GM18909 (cell line): ENCODE measurements around the gene INSL3.

ENCODE experiments used
- ATAC-seq: cut with Tn5 transposase; IDR thresholded peaks from one replicate; pipeline ENCODE4 v1.9.1; 2021; ENCODE audit warnings: mild to moderate bottlenecking; ENCODE audit not compliant: unreplicated experiment, poor library complexity

The INSL3 gene

GRCh38 chr19:17847538-17848366 lies 26.4 kb upstream of the INSL3 start, which contains the start of gene JAK3:
Gene JAK3, minus strand, starts transcription at chr19:17847982. Its CDS starts 3,565 bp downstream, at chr19:17844417.
- peak; percentile 51 for ATAC-seq

- ATAC-seq: no peak
Observed at GRCh38 chr19:17846146-17846545, 24.8 kb upstream of the INSL3 start.

- no peak for ATAC-seq
Observed at GRCh38 chr19:17843908-17844490, 22.7 kb upstream of the INSL3 start.

- ATAC-seq: no peak
Observed at GRCh38 chr19:17843292-17843827, 22.0 kb upstream of the INSL3 start.

GRCh38 chr19:17842663-17843291 lies 21.5 kb upstream of the INSL3 start:
- no peak for ATAC-seq

GRCh38 chr19:17841810-17842662 lies 20.7 kb upstream of the INSL3 start:
- ATAC-seq: no peak

GRCh38 chr19:17841371-17841809 lies 20.1 kb upstream of the INSL3 start:
- no peak for ATAC-seq

GRCh38 chr19:17840019-17840418 lies 18.7 kb upstream of the INSL3 start:
- ATAC-seq: no peak

- no peak for ATAC-seq
Observed at GRCh38 chr19:17837972-17838371, 16.7 kb upstream of the INSL3 start.

GRCh38 chr19:17836530-17836929 lies 15.2 kb upstream of the INSL3 start:
- ATAC-seq: no peak

GRCh38 chr19:17835182-17836006 lies 14.1 kb upstream of the INSL3 start:
- no peak for ATAC-seq

GRCh38 chr19:17834350-17835181 lies 13.2 kb upstream of the INSL3 start:
- no peak for ATAC-seq

- no peak for ATAC-seq
Observed at GRCh38 chr19:17832443-17833208, 11.3 kb upstream of the INSL3 start.

- ATAC-seq: no peak
Observed at GRCh38 chr19:17831419-17831888, 10.1 kb upstream of the INSL3 start.

GRCh38 chr19:17830567-17831418 lies 9.5 kb upstream of the INSL3 start:
- no peak for ATAC-seq

GRCh38 chr19:17829855-17830566 lies 8.7 kb upstream of the INSL3 start:
- ATAC-seq: no peak
